ENCODE data around the gene HK1.
A peak's percentile ranks its signal among the peaks of the same experiment; 100 is the strongest.
"Not testable (repeated sequence)": the region's sequence is repeated elsewhere in the genome, so short reads cannot be mapped to it uniquely, and the experiment has no call there.

The HK1 gene

DNA sequence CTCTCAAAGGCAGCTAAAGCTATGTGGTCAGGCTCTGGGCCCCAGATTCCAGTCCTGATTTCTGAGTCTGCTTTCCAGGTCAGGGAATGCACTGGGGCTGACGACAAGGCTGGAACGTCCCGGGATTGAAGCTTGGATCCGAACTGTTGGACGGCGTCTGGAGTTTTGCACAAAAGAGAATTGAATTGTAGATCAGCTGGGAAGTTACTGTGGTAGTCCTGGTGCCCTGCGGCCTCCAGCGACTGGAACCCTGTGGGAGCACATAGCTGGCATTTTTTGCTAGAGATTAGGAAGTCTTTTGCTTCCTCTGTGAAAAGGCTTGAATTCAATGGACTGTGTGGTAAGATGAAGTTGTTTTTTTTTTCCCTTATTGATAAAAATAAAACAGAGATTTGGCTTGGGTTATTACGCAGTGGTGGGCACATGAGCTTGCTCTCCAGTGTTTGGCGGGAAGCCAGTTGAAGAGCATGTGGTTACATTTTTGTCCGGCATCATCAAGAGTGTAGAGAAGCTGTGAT lies at the start of gene HK1:
Gene HK1, plus strand, starts transcription at position 51 of the 518 bp plus-strand sequence.
- DNase-seq = no peak

DNA sequence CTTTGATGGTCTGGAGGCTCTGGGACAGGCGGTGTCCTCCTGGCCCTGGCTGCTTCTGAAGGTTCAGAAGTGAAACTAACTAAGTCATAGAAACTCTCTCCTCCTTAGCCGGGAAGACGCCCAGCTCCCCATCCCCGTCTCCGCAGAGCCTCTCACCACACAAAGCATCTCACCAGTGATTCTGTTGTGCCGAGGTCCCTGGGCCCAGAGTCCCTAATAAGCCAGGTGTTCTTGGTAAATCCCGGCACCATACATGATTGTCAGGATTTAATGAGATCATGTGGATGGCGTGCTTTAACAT lies 48.7 kb upstream of the HK1 start:
- DNase-seq = no peak

DNA sequence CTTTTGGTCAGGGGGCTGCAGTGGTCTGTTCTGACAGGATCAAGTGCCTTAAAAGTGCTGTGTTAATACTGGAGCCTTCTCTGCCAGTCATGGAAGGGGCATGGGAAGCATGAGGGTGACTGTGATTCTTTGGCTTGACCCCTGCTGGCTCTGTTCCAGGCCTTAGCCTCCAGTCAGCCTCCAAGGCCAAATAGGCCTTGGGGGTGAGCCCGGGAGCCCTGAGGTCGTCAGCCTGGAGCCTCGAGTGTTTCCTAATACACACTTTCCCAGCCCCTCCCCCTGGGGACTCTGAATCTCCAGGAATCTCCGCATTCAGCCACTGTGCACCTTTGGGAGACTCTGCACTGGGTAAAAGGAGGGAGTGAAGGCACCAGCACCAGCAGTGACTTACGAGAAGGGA lies 48.2 kb upstream of the HK1 start:
- no peak for DNase-seq

DNA sequence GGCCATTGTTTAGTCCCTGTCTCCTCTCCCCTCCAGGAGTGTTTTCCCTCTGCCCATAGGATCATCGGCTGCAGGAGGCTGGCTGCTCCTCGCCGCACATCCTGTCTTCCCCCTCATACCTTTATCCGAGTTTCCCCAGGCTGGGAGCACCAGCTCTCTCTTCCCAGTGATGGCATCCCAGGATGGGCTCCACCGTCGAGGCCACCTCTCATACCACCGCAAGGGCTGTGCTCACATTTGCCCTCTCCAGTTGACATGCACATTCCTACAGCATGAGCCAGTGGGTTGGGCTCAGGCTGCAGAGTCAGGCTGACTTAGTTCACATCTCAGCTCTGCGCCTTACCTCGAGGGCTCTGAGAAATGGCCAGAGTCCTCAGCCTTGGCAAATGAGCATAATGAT lies 46.0 kb upstream of the HK1 start:
- no peak for DNase-seq

DNA sequence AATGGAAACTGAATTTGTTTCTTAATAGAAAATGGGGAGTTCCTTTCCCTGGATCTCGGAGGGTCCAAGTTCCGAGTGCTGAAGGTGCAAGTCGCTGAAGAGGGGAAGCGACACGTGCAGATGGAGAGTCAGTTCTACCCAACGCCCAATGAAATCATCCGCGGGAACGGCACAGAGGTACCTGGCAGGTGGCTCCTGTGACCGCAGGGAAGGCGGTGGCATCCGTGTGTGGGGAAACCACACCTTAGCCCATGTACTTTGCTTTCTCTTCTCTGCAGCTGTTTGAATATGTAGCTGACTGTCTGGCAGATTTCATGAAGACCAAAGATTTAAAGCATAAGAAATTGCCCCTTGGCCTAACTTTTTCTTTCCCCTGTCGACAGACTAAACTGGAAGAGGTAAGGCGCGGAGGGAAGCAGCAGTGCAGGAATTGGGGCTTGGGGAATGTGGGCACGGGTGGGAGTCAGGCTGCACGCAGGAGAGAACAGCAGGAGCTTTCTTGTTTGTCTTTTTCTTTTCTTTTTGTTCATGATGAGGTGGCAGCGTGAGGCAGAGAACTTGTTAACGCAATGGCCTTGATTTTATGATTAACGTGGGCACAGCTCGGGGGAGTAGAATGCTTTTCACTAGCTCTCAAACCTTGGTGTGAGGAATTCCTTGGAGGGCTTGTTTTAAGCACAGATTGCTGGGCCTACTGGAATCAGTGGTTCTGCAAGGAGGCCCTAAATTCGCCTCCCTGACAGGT lies 45.4 kb upstream of the HK1 start:
- DNase-seq = no peak

DNA sequence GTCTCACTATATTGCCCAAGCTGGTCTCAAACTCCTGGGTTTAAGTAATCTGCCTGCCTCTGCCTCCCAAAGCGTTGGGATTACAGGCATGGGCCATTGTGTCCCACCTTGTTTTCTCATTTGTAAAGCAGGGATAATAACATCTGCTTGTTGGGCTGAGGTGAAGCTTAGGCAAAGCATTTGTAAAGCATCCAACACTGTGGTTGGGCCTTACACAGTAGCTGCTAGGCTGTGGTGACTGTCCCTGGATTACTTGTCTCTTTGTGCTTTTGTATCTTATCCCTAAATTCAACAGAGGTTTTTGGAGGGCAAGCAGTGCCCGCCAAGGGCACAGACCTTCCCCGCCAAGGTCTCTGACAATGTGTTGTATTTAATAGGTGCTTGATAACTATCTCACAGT lies 43.8 kb upstream of the HK1 start:
- DNase-seq = no peak

DNA sequence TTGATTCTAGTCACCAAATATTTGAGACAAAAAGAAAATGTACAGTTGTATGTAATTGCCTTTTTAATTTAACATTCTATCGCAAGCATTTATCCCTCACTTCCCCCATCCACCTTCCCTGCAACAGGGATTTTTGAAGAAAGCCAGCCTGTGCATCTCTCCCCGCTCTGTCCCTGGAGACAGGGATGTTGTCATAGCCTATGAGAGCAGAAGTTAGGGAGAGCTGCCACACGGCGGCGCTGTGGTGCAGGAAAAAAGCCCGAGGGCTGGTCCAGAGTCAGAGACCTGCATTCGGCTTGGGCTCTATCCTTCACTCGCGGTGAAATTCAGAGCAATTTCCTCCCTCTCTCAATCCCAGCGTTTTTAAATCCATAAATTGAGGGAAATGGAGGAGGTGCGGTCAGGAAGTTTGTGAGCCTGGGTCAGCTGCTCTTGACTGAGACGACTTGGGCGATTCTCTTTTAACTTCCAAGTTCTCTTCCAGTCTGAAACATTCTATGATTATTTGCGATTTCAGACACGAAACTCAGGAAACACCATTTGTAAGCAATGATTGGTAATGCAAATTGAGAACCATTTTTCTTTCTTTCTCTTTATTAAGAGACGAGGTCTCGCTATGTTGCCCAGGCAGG lies 40.7 kb upstream of the HK1 start:
- peak; percentile 52 for DNase-seq

DNA sequence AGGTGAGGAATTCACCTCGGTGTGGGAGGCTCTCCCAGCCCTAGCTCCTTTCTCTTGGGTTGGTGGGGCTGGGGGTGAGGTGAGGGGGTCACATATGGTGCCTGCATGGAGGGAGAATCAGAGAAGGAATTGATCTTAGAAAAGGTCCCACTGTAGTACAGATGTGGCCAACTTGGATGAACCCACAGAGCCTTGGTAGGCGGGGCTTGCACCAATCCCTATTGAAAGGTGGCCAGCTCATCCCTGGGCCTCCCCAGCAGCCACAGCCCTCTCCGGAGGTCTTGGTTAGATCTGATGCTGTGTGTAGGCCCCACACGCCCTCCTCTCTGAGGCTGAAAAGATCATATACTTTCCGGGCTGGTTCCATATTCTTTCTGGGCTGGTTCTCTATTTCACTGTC lies 39.2 kb upstream of the HK1 start:
- DNase-seq = no peak

DNA sequence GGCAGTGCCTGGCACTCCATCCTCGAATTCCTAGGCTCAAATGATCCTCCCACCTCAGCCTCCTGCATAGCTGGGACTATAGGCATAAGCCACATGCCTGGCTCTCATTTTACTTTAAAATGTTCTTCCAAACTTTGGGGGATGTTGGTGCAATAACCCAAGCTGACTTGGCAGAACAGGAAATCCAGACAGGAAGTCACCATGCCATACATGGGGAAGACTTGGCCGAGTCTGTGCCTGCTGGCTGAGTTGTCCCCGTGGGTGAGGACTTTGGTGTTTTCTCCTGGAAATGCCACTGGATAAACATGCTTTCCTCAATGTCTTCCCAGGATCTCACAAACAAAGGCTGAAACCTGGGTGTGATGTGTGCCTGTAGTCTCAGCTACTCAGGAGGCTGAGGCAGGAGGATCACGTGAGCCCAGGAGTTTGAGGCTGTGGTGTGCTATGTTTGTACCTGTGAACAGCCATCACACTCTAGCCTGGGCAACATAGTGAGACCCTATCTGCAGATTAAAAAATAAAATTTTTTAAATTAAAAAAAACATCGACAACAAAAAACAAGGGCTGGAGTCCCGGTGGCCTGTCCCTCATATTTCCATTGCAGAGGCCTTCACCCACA lies 38.4 kb upstream of the HK1 start:
- no peak for DNase-seq

DNA sequence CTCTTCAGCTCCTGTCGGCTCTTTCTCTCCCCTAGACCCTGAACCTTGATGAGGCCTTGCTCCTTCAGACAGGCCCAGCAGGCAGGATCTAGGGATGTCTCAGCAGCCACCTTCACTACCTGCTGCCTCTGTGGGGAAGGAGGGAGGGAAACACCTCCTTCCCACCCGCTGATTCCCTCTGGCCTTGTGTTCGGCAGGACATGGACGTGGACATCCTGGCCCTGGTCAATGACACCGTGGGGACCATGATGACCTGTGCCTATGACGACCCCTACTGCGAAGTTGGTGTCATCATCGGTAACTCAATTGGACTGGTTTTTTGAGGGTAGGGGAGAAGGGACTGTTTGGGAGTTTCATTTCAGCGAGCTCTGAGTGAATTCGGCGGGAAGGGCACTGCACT lies 37.8 kb upstream of the HK1 start:
- no peak for DNase-seq

DNA sequence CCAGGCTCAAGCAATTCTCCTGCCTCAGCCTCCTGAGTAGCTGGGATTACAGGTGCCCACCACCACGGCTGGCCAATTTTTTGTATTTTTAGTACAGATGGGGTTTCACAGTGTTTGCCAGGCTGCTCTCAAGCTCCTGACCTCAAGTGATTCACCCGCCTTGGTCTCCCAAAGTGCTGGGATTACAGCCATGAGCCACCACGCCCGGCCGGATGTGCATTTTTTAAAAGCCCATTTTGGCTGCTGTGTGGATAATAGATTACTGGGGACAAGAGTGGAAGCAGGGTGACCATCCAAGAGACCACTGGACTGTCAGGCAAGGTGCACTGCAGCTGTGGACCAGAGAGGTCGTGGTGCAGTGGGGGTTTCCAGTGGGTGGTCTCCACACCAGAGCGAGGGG lies 36.7 kb upstream of the HK1 start:
- no peak for DNase-seq

DNA sequence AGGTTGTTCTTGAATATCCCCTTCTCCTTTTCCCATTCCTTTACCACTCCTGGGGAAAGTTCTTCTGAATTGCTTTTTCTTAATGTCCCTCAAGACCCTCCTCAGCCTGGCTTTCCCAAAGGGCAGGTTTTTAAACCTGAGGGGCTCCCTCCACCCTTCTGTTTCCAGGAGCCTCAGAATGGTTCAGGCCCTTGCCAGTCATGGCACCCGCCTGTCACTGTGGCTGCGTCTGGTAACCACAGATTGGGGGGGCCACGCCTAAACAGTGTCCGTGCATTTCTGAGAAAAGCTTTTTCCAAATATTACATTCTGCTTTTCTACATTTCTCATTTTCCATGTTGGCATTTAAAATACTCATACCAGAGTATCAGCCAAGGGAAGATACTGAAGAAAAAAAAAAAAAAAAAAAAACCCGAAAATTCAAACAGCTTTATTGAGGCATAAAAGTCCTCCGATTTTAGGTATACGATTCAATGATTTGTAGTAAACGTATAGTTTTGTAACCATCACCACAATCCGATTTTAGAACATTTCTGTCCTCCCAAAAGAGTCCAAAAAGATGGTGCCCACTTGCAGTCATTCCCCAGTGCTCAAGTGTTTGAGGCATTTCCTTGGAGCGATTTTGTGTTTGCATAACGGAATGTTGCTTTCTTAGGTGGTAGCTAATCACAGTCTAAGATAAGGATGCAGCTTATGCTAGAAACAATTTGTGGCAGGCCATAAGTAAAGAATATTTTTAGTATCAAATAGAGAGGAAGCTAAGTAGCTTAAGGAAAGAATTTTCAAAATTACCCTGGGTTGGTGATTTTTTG lies 36.0 kb upstream of the HK1 start:
- no peak for DNase-seq

DNA sequence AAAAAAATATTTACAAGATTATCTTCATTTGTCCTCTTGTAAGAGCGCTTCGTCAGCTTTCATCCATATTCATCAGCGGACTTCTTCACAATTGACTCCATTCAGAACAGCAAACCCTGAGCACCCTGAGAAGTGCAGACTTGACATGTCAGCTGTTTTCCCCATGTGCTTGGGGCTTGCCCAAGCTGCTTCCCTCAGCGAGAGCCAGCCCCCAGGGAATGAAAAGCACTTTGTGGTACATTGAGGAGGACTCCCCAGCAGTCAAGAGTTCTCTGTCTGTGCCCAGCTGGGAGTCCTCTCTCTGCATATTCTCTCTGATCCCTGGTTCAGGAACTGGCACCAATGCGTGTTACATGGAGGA lies 35.5 kb upstream of the HK1 start:
- no peak for DNase-seq

DNA sequence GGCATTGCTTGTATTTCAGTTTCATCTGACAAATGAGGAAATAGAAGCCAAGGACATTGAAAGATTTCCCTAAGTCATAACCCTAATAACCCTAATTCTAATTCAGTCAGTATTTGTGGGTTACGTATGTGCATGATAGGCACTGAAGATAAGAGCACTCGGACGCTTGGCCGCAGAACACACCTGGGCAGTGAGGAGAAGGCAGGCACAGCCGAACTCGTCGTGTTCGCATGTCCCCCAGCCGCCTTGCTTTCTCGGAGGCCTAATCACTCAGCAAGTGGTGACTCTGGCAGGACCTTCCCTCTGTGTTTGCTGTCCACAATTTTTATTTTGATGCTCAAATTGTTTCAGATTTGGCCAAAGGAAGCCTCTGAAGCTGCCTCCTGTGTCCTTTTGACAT lies 34.5 kb upstream of the HK1 start:
- DNase-seq = no peak

DNA sequence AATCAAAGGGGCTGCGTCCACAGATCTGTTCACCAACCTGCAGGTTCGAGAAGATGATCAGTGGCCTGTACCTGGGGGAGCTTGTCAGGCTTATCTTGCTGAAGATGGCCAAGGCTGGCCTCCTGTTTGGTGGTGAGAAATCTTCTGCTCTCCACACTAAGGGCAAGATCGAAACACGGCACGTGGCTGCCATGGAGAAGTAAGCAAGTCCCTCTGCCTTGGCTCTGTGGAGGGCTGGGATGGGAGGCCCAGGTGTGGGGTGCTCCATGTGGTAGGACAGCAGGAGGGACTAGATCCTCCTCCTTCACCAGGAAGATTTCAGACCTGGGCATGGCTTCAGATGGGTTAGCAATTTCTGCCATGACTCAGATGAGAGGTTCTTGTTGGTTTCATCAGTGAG lies 32.3 kb upstream of the HK1 start:
- DNase-seq = no peak

DNA sequence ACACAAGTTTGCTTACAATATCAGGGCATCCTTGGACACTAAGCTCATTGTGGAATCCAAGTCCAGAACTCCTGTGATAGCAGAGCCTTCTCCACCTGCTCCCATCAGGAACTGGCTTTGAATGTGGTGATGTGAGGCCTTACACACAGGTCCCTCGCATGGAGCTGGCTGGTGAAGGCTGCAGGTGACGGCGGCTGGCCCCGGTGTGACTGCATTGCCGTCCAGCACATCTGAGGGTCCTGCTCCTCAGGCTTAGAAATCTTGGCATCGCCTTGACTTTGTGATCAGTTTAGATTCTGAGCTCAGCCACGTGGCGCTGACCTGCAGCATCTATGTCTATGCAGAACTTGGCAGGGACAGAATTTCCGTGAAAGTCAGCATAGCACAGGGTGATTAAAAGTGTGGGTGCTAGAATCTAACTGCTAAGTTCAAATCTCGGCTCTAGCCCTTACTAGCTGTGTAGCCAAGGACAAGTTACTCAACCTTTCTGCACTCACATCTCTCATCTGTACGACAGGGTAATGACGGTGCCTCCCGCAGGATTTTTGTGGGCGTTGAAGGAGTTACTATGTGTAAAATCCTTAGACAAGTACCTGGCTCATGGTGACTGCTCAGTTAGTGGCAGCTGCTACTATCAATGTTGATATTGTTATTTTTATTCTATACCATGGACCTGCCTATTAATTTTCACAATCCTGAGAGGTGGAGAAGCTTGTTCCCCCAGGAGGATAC lies 31.5 kb upstream of the HK1 start:
- no peak for DNase-seq

DNA sequence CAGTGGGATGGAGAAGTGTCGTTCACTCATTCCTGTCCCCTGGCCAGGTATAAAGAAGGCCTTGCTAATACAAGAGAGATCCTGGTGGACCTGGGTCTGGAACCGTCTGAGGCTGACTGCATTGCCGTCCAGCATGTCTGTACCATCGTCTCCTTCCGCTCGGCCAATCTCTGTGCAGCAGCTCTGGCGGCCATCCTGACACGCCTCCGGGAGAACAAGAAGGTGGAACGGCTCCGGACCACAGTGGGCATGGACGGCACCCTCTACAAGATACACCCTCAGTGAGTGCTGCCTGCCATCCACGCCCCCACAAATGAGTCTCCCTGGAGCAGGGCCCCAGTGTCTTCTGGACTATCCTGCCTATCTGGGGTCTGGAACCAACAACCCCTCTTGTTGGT lies 31.0 kb upstream of the HK1 start:
- DNase-seq = no peak

DNA sequence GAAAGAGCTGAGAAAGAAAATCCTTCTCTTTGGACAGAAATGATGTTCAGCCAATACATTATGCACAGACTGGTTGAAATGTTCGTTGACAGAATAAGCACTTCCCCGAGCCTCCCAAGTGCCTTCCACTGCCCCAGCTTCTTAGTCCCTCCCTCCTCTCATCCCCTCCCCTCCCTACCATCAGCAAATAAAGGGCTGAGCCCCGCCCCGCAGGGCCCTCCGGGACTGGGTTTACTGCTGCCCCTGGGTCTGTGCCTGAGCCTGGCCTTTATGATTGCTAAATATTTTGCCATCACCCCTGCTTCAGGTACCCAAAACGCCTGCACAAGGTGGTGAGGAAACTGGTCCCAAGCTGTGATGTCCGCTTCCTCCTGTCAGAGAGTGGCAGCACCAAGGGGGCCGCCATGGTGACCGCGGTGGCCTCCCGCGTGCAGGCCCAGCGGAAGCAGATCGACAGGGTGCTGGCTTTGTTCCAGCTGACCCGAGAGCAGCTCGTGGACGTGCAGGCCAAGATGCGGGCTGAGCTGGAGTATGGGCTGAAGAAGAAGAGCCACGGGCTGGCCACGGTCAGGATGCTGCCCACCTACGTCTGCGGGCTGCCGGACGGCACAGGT lies 30.1 kb upstream of the HK1 start:
- DNase-seq = no peak

DNA sequence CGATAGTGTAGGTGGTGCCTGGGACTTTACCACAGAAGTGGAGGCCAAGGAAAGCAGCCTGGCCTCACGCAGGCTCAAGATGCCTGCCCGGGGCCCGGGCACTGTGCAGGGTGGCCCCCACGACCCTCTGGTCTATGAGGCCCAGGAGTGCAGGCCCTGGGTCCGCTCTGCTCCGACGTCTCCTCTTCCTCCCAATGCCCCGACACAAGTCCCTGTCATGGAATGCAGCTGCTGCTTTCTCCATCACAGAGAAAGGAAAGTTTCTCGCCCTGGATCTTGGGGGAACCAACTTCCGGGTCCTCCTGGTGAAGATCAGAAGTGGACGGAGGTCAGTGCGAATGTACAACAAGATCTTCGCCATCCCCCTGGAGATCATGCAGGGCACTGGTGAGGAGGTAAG lies 28.3 kb upstream of the HK1 start:
- DNase-seq = no peak

DNA sequence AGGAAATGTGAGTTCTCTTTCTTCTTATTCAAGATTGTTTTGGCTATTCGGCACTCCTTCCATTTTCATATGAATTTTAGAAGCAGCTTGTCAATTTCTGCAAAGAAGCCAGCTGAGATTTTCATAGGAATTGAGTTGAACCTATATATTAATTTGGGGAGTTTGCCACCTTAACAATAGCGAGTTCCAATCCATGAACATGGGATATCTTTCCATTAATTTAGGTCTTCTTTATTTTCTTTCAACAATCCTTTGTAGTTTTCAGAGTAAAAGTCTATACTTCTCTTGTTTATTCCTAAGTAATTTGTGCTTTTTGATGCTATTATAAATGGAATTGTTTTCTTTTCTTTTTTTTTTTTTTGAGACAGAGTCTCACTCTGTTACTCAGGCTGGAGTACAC lies 26.9 kb upstream of the HK1 start:
- not testable (repeated sequence) for DNase-seq

DNA sequence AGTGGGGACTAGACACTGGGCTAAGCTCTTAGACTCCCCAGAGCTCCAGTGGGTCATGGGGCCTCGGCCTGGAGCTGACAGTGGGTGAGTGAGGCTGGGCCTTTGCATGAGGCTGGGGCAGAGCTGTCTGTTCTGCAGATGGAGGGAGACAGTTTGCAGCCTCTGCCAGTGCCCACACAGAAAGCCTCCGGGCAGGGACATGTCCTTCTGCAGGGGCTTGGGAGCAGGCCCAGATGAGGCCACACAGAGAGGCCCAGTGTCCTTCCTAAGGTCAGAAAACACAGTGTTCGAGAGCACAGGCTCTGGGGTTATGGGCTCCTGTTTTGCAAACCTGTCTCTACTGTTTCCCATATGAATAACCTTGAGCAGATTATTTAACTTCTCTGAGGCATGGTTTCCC lies 25.1 kb upstream of the HK1 start:
- no peak for DNase-seq

DNA sequence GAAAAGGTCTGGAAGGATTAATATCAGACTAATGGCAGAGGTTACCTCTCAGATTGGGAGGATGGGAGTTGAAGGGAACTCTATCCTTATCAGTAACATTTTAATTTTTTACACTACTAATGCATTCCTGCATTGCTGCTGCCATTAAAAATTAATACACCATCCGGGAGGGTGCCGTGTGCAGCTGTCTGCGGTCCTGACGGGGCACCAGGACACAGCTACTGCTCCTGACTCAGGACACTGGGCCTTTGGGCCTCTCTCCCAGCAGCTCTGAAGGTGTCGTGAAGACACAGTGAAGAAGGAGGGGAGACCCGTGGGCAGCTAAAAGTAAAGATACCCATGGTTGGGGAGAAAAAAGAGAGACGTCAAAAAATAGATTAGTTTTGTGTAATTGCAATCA lies 23.4 kb upstream of the HK1 start:
- DNase-seq = no peak

All from NCI-H774 (cell line).